ENCODE data around the gene MYADML2. TPM values are rescaled to one million over a fixed set of nuclear protein-coding genes. Genes with fewer than 3 reads are reported as not detected.

The MYADML2 gene
- total and polyA plus RNA-seq, 2 of the 8 experiments (the other 6 are each of a cell fraction or from before 2014, with no cell fraction given): 0.26 to 0.47 TPM

DNA sequence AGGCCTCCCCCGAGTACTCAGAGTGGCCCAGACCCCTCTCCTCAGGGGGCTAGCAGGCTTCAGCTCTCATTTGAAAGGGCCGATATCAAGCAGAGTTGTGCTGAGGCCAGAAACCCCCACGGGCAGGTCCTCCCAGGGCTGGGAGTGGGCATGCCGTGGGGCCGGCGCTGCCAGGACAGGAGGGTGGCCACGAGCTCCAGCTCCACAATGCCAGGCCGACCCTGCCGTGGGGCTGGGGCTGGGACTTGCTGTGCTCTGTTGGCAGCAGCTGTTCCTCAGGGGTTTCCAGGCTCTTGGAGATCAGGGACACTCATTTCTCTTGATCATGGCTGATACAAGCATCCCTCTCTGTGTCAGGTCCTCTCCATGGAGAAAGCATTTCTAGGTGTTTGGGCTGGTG, 48.1 kb downstream of the MYADML2 start:
- Histone ChIP-seq H4K5ac (ENCODE audit: insufficient read length, low read depth, low read length) (no peak overlapping the region), H2BK5ac (ENCODE audit: low read depth, low read length) (no peak overlapping the region), H3K23me2 (ENCODE audit: low read depth, low read length) (peaks cover 6% of the 10 kb centered on the region; the same call in 1 of the 2 replicates), H3K79me1 (ENCODE audit: low read depth, low read length) (peaks cover 3% of the 10 kb centered on the region; the same call in 1 of the 2 replicates), H3K9ac (replicated peaks in 1 of 4; ENCODE audit: extremely low read depth in 1 of 4, low read depth in 3 of 4, low read length in 3 of 4) (no peak overlapping the region), H3K4me2 (ENCODE audit: insufficient read depth in 1 of 2, low read depth in 2 of 2, low read length in 2 of 2) (no peak overlapping the region), H2AK5ac (ENCODE audit: low read depth, low read length) (no peak overlapping the region), H3K4ac (replicated peaks; ENCODE audit: insufficient read length, low read depth, low read length) (no peak overlapping the region), H2BK12ac (ENCODE audit: low read depth, low read length) (no peak overlapping the region), H4K91ac (replicated peaks; ENCODE audit: insufficient read length, low read length) (no peak overlapping the region), H3K36me3 (ENCODE audit: control insufficient read depth in 2 of 4, insufficient read depth in 4 of 4, low read length in 3 of 4) (peaks cover 3 to 29% (median 17%) of the 10 kb centered on the region in 4 experiments; a peak in 7 of 8 replicates), H4K8ac (ENCODE audit: extremely low read depth, insufficient read depth, low read length) (no peak overlapping the region), H3K56ac (replicated peaks; ENCODE audit: insufficient read length, low read depth, low read length) (no peak overlapping the region), H2AFZ (ENCODE audit: low read length) (no peak overlapping the region), H3K27me3 (replicated peaks in 1 of 4; ENCODE audit: control insufficient read depth in 3 of 4, extremely low read depth in 1 of 4, insufficient read depth in 3 of 4, low read length in 3 of 4) (peaks cover 0 to 22% (median 14%) of the 10 kb centered on the region in 4 experiments; a peak in 5 of 7 replicates), H2BK20ac (ENCODE audit: low read length) (no peak overlapping the region), H3K14ac (ENCODE audit: insufficient read length) (no peak overlapping the region), H4K20me1 (replicated peaks in 1 of 2; ENCODE audit: control insufficient read depth in 1 of 2, insufficient read depth in 2 of 2, low read length in 2 of 2) (peaks cover 2 to 14% of the 10 kb centered on the region in 2 experiments), H3K27ac (ENCODE audit: low read depth, low read length) (no peak overlapping the region), H3K9me3 (ENCODE audit: insufficient read depth in 2 of 2, low read depth in 1 of 2, low read length in 1 of 2) (no peaks in the 10 kb centered on the region), H3K79me2 (ENCODE audit: control insufficient read depth in 1 of 2, insufficient read depth in 2 of 2, low read length in 2 of 2) (no peaks in the 10 kb centered on the region; a peak in 1 of 4 replicates), H3K23ac (ENCODE audit: insufficient read length) (no peak overlapping the region), H3K4me1 (replicated peaks in 1 of 4; ENCODE audit: control insufficient read depth in 3 of 4, insufficient read depth in 4 of 4, low read length in 3 of 4) (peaks cover 0 to 8% (median 2%) of the 10 kb centered on the region in 4 experiments; a peak in 3 of 7 replicates), H3K4me3 (ENCODE audit: extremely low read depth in 1 of 4, insufficient read depth in 2 of 4, low read depth in 3 of 4, low read length in 4 of 4) (no peak overlapping the region), H2BK15ac (ENCODE audit: low read length) (no peak overlapping the region), H3K18ac (ENCODE audit: extremely low read depth, low read length) (no peak overlapping the region), H2BK120ac (replicated peaks; ENCODE audit: low read depth, low read length) (no peak overlapping the region)
- no peak for TF ChIP-seq CREB1 (IDR thresholded peaks at IDR 0.05)
- no peak for TF ChIP-seq CEBPB (IDR thresholded peaks at IDR 0.05; ENCODE audit: low read depth, low read length)
- no peak for TF ChIP-seq BRCA1 (IDR thresholded peaks at IDR 0.05; ENCODE audit: low read depth, low read length)
- WGBS, 2 experiments (ENCODE audit: extremely low coverage in 1 of 2, insufficient coverage in 1 of 2, insufficient read length in 1 of 2, insufficient replicate concordance in 2 of 2, low coverage in 1 of 2, low lambda C conversion rate in 2 of 2, missing lambda C conversion rate in 1 of 2): 90% methylated on average over 9 of the region's 9 CpGs; no CpG with 5 or more reads in 1 of the 2 experiments
- POLR2A ChIA-PET (ENCODE audit: partially characterized antibody): interaction anchor here (1.0 to 1.6 kb wide), 4 partner anchors 14 to 32 kb away, joined by 4 to 7 read pairs (median 5); no protein-coding TSS in a partner anchor
- no peak for DNase-seq (ENCODE audit: low read depth in 1 of 2, low spot score in 2 of 2)
- no peak for FAIRE-seq
- CTCF ChIA-PET (ENCODE audit: partially characterized antibody): interaction anchor here (0.8 kb wide), 1 partner anchor 29 kb away, joined by 3 read pairs; no protein-coding TSS in a partner anchor
